GM12878 (cell line): ENCODE measurements around the gene CKB. TPM values are rescaled to one million over a fixed set of nuclear protein-coding genes. Genes with fewer than 3 reads are reported as not detected.

Experiments
- ATAC-seq: fragments of 200-7000 bp; cut with Tn5 transposase; 3 replicates; pipeline ENCODE4 v1.9.1; 2020; ENCODE audit warnings: mild to moderate bottlenecking, moderate library complexity
- BruUV-seq: library from RNA; stranded (reverse); fragments of 400-500 nt; replicated peaks from 2 replicates; lab custom pipeline; 2021; lab: Mats Ljungman, UMichigan
- CTCF ChIA-PET: fragments of 300-600 bp; sonication (Branson Sonifier 250); formaldehyde crosslinking; extraction: SDS; loops from one replicate; lab custom pipeline; 2021; ENCODE audit warnings: inconsistent platforms; lab: Yijun Ruan, JAX
- POLR2A ChIA-PET: fragments of 350-600 bp; formaldehyde crosslinking; extraction: SDS; loops from one replicate; lab custom pipeline; 2021; ENCODE audit warnings: inconsistent platforms; lab: Charles Lee
- RAD21 ChIA-PET: fragments of 300-600 bp; sonication (Branson Sonifier 250); formaldehyde crosslinking; loops from one replicate; lab custom pipeline; 2023; ENCODE audit warnings: antibody characterized with exemption; ENCODE audit not compliant: unreplicated experiment; lab: Charles Lee
- SMC1A ChIA-PET: fragments of 300-600 bp; sonication (Branson Sonifier 250); formaldehyde crosslinking; loops from one replicate; lab custom pipeline; 2023; ENCODE audit not compliant: unreplicated experiment, uncharacterized antibody; lab: Charles Lee
- DNase-seq: peaks from one replicate; pipeline ENCODE4 v3.0.0-alpha.2; 2011; ENCODE audit warnings: low read depth, low spot score
- FAIRE-seq: peaks from 3 replicates; lab custom pipeline; 2011; peaks lifted over from hg19 to GRCh38; lab: Jason Lieb, UNC
- H2AFZ ChIP-seq: 2 replicates; pipeline ENCODE4 v1.6.0; 2011; ENCODE audit warnings: low read depth, low read length, control low read depth; ENCODE audit not compliant: control insufficient read depth
- H3K27ac ChIP-seq: 2 replicates; pipeline ENCODE4 v1.5.1; 2011; ENCODE audit warnings: control low read depth; ENCODE audit not compliant: control insufficient read depth, insufficient read depth
- H3K27me3 ChIP-seq, 2 experiments: replicated peaks in 1 of 2; 2 replicates each; pipeline versions ENCODE4 v1.6.0 to v1.6.1; 2011; ENCODE audit warnings: low read length in 1 of 2; ENCODE audit not compliant: control insufficient read depth in 2 of 2, insufficient read depth in 2 of 2
- H3K36me3 ChIP-seq, 2 experiments: 2 replicates each; pipeline ENCODE4 v1.5.1; 2011; ENCODE audit warnings: low read length in 1 of 2; ENCODE audit not compliant: control insufficient read depth in 2 of 2, insufficient read depth in 2 of 2
- H3K4me1 ChIP-seq: 2 replicates; pipeline ENCODE4 v1.6.1; 2011; ENCODE audit warnings: mild to moderate bottlenecking, low read length, moderate library complexity, mixed read lengths; ENCODE audit not compliant: control insufficient read depth, insufficient read depth
- H3K4me2 ChIP-seq: 2 replicates; pipeline ENCODE4 v1.6.0; 2011; ENCODE audit warnings: control low read depth; ENCODE audit not compliant: control insufficient read depth, insufficient read depth
- H3K4me3 ChIP-seq: fragments of 200-600 bp; sonication (generic); 2 replicates; pipeline ENCODE4 v1.5.1; 2016
- H3K79me2 ChIP-seq: 2 replicates; pipeline ENCODE4 v1.6.0; 2011; ENCODE audit warnings: low read length; ENCODE audit not compliant: control insufficient read depth, insufficient read depth
- H3K9ac ChIP-seq: 2 replicates; pipeline ENCODE4 v1.8.0; 2011; ENCODE audit warnings: low read length, control low read depth, mixed read lengths; ENCODE audit not compliant: control insufficient read depth, insufficient read depth
- H3K9me3 ChIP-seq: replicated peaks from 3 replicates; pipeline ENCODE4 v1.5.1; 2011; ENCODE audit warnings: mild to moderate bottlenecking, low read length; ENCODE audit not compliant: control insufficient read depth, insufficient read depth
- H4K20me1 ChIP-seq: 2 replicates; pipeline ENCODE4 v1.6.0; 2011; ENCODE audit not compliant: control insufficient read depth, insufficient read depth
- ASH2L ChIP-seq: fragments of 300-600, 200-600 bp; sonication (generic); IDR thresholded peaks from 2 replicates; pipeline ENCODE4 v1.6.1; 2017; ENCODE audit warnings: low read depth, mild to moderate bottlenecking, borderline replicate concordance
- CHD2 ChIP-seq: IDR thresholded peaks from 2 replicates; pipeline ENCODE4 v1.6.1; 2011; ENCODE audit warnings: low read depth, low read length, improper control_type of control experiment, borderline replicate concordance
- EP300 ChIP-seq, 2 experiments: fragments of 150-350 bp in 1 of 2; IDR thresholded peaks; 2 replicates each; pipeline ENCODE4 v1.6.1; 2011 to 2012; ENCODE audit warnings: low read depth in 2 of 2, low read length in 2 of 2, borderline replicate concordance in 1 of 2, improper control_type of control experiment in 1 of 2, inconsistent platforms in 1 of 2; ENCODE audit not compliant: control insufficient read depth in 1 of 2
- IRF5 ChIP-seq: fragments of 450-650 bp; IDR thresholded peaks from 2 replicates; pipeline ENCODE4 v1.6.1; 2017; ENCODE audit warnings: borderline replicate concordance
- KLF5 ChIP-seq: fragments of 450-650 bp; IDR thresholded peaks from 2 replicates; pipeline ENCODE4 v1.6.1; 2014; ENCODE audit warnings: mild to moderate bottlenecking; ENCODE audit not compliant: partially characterized antibody
- MAX ChIP-seq: IDR thresholded peaks from 2 replicates; pipeline ENCODE4 v1.6.1; 2012; ENCODE audit warnings: low read depth, low read length, improper control_type of control experiment
- MEF2A ChIP-seq: IDR thresholded peaks from 2 replicates; pipeline ENCODE4 v1.6.1; 2011; ENCODE audit warnings: low read depth, mild to moderate bottlenecking, low read length, moderate library complexity; ENCODE audit not compliant: insufficient read depth
- MTA3 ChIP-seq: IDR thresholded peaks from 2 replicates; pipeline ENCODE4 v1.6.1; 2012; ENCODE audit warnings: low read length, inconsistent platforms, borderline replicate concordance
- MYC ChIP-seq: IDR thresholded peaks from 2 replicates; pipeline ENCODE4 v1.6.1; 2011; ENCODE audit warnings: mild to moderate bottlenecking, low read length, moderate library complexity, inconsistent platforms; ENCODE audit not compliant: insufficient read depth, insufficient replicate concordance, insufficient read length, severe bottlenecking
- NR2C1 ChIP-seq: fragments of 450-650 bp; IDR thresholded peaks from 2 replicates; pipeline ENCODE4 v1.6.1; 2017; ENCODE audit warnings: antibody characterized with exemption, mild to moderate bottlenecking, moderate library complexity
- NR2F1 ChIP-seq: fragments of 450-650 bp; conservative IDR thresholded peaks from 2 replicates; pipeline ENCODE4 v1.6.1; 2017; ENCODE audit warnings: mild to moderate bottlenecking
- PKNOX1 ChIP-seq: fragments of 450-650 bp; IDR thresholded peaks from 2 replicates; pipeline ENCODE4 v1.6.1; 2016; ENCODE audit warnings: mild to moderate bottlenecking
- POLR2AphosphoS5 ChIP-seq: IDR thresholded peaks from 2 replicates; pipeline ENCODE4 v1.6.1; 2011; ENCODE audit warnings: mild to moderate bottlenecking, low read length, inconsistent platforms
- RAD21 ChIP-seq: IDR thresholded peaks from 2 replicates; pipeline ENCODE4 v1.6.1; 2011; ENCODE audit warnings: mild to moderate bottlenecking, low read depth, low read length, moderate library complexity; ENCODE audit not compliant: insufficient read depth
- RCOR1 ChIP-seq: conservative IDR thresholded peaks from 2 replicates; pipeline ENCODE4 v1.6.1; 2012; ENCODE audit warnings: low read depth, low read length, improper control_type of control experiment
- RFX5 ChIP-seq: IDR thresholded peaks from 2 replicates; pipeline ENCODE4 v1.6.1; 2011; ENCODE audit warnings: low read depth, low read length, improper control_type of control experiment
- SMAD5 ChIP-seq: IDR thresholded peaks from 2 replicates; pipeline ENCODE4 v1.6.1; 2016; ENCODE audit warnings: antibody characterized with exemption, low read depth
- SREBF1 ChIP-seq: IDR thresholded peaks from 2 replicates; pipeline ENCODE4 v1.6.1; 2012; ENCODE audit warnings: mild to moderate bottlenecking, low read length
- SREBF2 ChIP-seq: IDR thresholded peaks from 2 replicates; pipeline ENCODE4 v1.6.1; 2012; ENCODE audit warnings: mild to moderate bottlenecking, low read length
- STAT1 ChIP-seq: fragments of 450-650 bp; conservative IDR thresholded peaks from 2 replicates; pipeline ENCODE4 v1.6.1; 2014; ENCODE audit warnings: antibody characterized with exemption, mild to moderate bottlenecking
- STAT3 ChIP-seq: IDR thresholded peaks from 2 replicates; pipeline ENCODE4 v1.6.1; 2011; ENCODE audit warnings: low read depth, low read length, improper control_type of control experiment
- ZBED1 ChIP-seq: IDR thresholded peaks from 2 replicates; pipeline ENCODE4 v1.6.1; 2016; ENCODE audit warnings: borderline replicate concordance
- ZNF217 ChIP-seq: fragments of 450-650 bp; IDR thresholded peaks from 2 replicates; pipeline ENCODE4 v1.6.1; 2017; ENCODE audit warnings: antibody characterized with exemption, mild to moderate bottlenecking
- WGBS: methylation state at CpG from one replicate; pipeline ENCODE4 v1.1.6; 2016; ENCODE audit warnings: low lambda C conversion rate; ENCODE audit not compliant: insufficient replicate concordance, insufficient coverage; ENCODE audit errors: missing lambda C conversion rate; 5-methylcytosine and 5-hydroxymethylcytosine counted together
- in situ Hi-C: fragments of 300-500 bp; cut with MboI; formaldehyde crosslinking; loops from 9 replicates; pipeline ENCODE4 v1.14.3; 2018; ENCODE audit warnings: mixed read lengths
- intact Hi-C: fragments of 100-400 bp; cut with micrococcal nuclease; formaldehyde crosslinking; loops from one replicate; pipeline ENCODE4 v1.14.2; 2022; ENCODE audit not compliant: unreplicated experiment
- polyA plus RNA-seq, 11 experiments: library from polyadenylated mRNA; depleted of rRNA in 4 of 11; unstranded in 6 of 11; stranded (reverse) in 5 of 11; fragments of >200 nt; fragmentation: Nextera tagmentation in 4 of 11; fragmentation: Illumina TruSeq in 1 of 11; extraction: Ambion mirVana in 4 of 11; extraction: Trizol in 1 of 11; gene quantifications; 1 replicate in 1 of 11; 2 replicates in 10 of 11; pipeline versions ENCODE4 v1.2.1 to v1.2.3, GENCODE V29; 2011 to 2016; ENCODE audit warnings: inconsistent platforms in 2 of 11, missing spikeins in 2 of 11, low read depth in 1 of 11
- total RNA-seq, 4 experiments: library from RNA; depleted of rRNA in 3 of 4; stranded (reverse); fragments of >200 nt in 3 of 4; fragmentation: Illumina TruSeq in 1 of 4; extraction: Trizol in 1 of 4; gene quantifications; 2 replicates each; pipeline versions ENCODE4 v1.2.1 to v1.2.3, GENCODE V29; 2013 to 2021

Gene CKB
- total and polyA plus RNA-seq, 10 of the 15 experiments (the other 5 are each of a cell fraction or from before 2014, with no cell fraction given): 0.40 to 6.1 (median 2.3) TPM

GRCh38 chr14:103496776-103497175, 25.9 kb downstream of the CKB start (continued):
- TF ChIP-seq SREBF2 (no peak), NR2C1 (no peak), STAT3 (no peak), PKNOX1 (no peak)

GRCh38 chr14:103495854-103496253, 26.8 kb downstream of the CKB start:
- H3K9me3 ChIP-seq: no peaks in the 10 kb centered on the region
- FAIRE-seq (no peak), DNase-seq (no peak), ATAC-seq (no peak)
- H3K4me3 ChIP-seq: no peak overlapping the region
- H3K4me2 ChIP-seq: no peak overlapping the region
- ChIA-PET RAD21 (no interaction called here), POLR2A (no interaction called here), SMC1A (no interaction called here), CTCF (no interaction called here)
- H3K27ac ChIP-seq: no peak overlapping the region
- H3K79me2 ChIP-seq: no peaks in the 10 kb centered on the region
- no peak overlapping the region for H3K9ac ChIP-seq
- H4K20me1 ChIP-seq: no peaks in the 10 kb centered on the region
- no TSS peak for BruUV-seq
- intact Hi-C loops: no loop called here
- in situ Hi-C loops: no loop called here
- H3K4me1 ChIP-seq: no peaks in the 10 kb centered on the region
- no peak overlapping the region for H2AFZ ChIP-seq
- no peaks in the 10 kb centered on the region for H3K27me3 ChIP-seq
- WGBS: 64% methylated on average over 2 of the region's 2 CpGs
- peaks cover 9 to 38% of the 10 kb centered on the region in 2 experiments for H3K36me3 ChIP-seq
- TF ChIP-seq MTA3 (no peak), MYC (no peak), RCOR1 (no peak), RAD21 (no peak), MEF2A (no peak), POLR2AphosphoS5 (no peak), STAT1 (no peak), EP300 (IDR thresholded peaks at IDR 0.05; ENCODE audit: borderline replicate concordance in 1 of 2, control insufficient read depth in 1 of 2, low read depth in 2 of 2, low read length in 2 of 2) (no peak), NR2F1 (no peak), ASH2L (no peak), MAX (no peak), IRF5 (no peak), SMAD5 (no peak), ZNF217 (no peak), ZBED1 (no peak), SREBF1 (no peak), RFX5 (no peak), CHD2 (no peak), KLF5 (no peak)
